Stimulated activated CD8-positive, alpha-beta memory T cell treated with anti-CD3 and anti-CD28 coated beads, Interleukin-15, amount 100 ng/mL, for 4 hours (primary cell): ENCODE results near the gene PARVB.
"Not testable (repeated sequence)": the region's sequence is repeated elsewhere in the genome, so short reads cannot be mapped to it uniquely, and the experiment has no call there.

Source experiments
- DNase-seq, 2 donors: peaks; one replicate each; pipeline ENCODE4 v3.0.0-alpha.2; 2020; ENCODE audit warnings: low read depth in 2 of 2

Gene PARVB

GRCh38 chr22:44109416-44109815 lies 85.3 kb downstream of the PARVB start:
- no peak for DNase-seq

GRCh38 chr22:44110656-44111055 lies 86.6 kb downstream of the PARVB start:
- not testable (repeated sequence) for DNase-seq

GRCh38 chr22:44111562-44112155 lies 87.6 kb downstream of the PARVB start:
- no peak for DNase-seq

- DNase-seq = no peak
Observed at GRCh38 chr22:44112191-44112590, 88.1 kb downstream of the PARVB start.

GRCh38 chr22:44116331-44116730 lies 92.2 kb downstream of the PARVB start:
- no peak for DNase-seq

- DNase-seq = no peak
Observed at GRCh38 chr22:44116755-44117684, 92.9 kb downstream of the PARVB start.

GRCh38 chr22:44117746-44118145 lies 93.6 kb downstream of the PARVB start:
- no peak for DNase-seq

GRCh38 chr22:44118645-44119315 lies 94.7 kb downstream of the PARVB start:
- no peak for DNase-seq

GRCh38 chr22:44119669-44120313 lies 95.7 kb downstream of the PARVB start:
- DNase-seq = no peak

- DNase-seq = no peak
Observed at GRCh38 chr22:44120314-44120704, 96.2 kb downstream of the PARVB start.

GRCh38 chr22:44125421-44125820 lies 101.3 kb downstream of the PARVB start:
- DNase-seq = no peak

- no peak for DNase-seq
Observed at GRCh38 chr22:44126807-44127206, 102.7 kb downstream of the PARVB start.

- no peak for DNase-seq
Observed at GRCh38 chr22:44127356-44127755, 103.3 kb downstream of the PARVB start.

- no peak for DNase-seq
Observed at GRCh38 chr22:44128958-44129618, 105.0 kb downstream of the PARVB start.

- DNase-seq = no peak
Observed at GRCh38 chr22:44129619-44129976, 105.5 kb downstream of the PARVB start.

- no peak for DNase-seq
Observed at GRCh38 chr22:44130076-44130711, 106.1 kb downstream of the PARVB start.

- DNase-seq = no peak
Observed at GRCh38 chr22:44131412-44131811, 107.3 kb downstream of the PARVB start.

GRCh38 chr22:44131989-44132685 lies 108.0 kb downstream of the PARVB start:
- no peak for DNase-seq

- no peak for DNase-seq
Observed at GRCh38 chr22:44132724-44133123, 108.6 kb downstream of the PARVB start.

- DNase-seq = no peak
Observed at GRCh38 chr22:44133161-44133560, 109.1 kb downstream of the PARVB start.
